HG03432 (cell line): ENCODE measurements around the gene AATF.

ENCODE experiments used
- ATAC-seq: cut with Tn5 transposase; IDR thresholded peaks from one replicate; pipeline ENCODE4 v1.9.1; 2021; ENCODE audit warnings: mild to moderate bottlenecking, moderate library complexity; ENCODE audit not compliant: unreplicated experiment

The AATF gene

DNA sequence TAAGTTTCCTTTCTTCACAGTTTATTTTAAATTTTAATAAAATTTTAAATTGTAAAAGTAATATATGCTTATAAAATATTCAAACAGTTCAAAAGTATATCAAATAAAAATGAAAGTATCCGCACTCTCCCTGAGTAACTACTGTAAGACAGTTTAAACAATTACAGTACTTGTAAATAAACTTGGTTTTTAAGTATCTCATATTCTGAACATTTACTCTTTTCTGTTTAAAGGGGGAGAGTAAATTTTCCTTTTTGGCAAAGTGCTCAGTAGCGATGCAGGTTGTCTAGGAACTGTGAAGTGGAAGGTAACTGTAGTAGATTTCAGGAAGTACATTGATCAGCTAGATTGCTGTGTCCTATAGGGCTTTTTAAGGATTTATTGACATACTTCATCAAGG, 28.8 kb downstream of the AATF start:
- no peak for ATAC-seq

DNA sequence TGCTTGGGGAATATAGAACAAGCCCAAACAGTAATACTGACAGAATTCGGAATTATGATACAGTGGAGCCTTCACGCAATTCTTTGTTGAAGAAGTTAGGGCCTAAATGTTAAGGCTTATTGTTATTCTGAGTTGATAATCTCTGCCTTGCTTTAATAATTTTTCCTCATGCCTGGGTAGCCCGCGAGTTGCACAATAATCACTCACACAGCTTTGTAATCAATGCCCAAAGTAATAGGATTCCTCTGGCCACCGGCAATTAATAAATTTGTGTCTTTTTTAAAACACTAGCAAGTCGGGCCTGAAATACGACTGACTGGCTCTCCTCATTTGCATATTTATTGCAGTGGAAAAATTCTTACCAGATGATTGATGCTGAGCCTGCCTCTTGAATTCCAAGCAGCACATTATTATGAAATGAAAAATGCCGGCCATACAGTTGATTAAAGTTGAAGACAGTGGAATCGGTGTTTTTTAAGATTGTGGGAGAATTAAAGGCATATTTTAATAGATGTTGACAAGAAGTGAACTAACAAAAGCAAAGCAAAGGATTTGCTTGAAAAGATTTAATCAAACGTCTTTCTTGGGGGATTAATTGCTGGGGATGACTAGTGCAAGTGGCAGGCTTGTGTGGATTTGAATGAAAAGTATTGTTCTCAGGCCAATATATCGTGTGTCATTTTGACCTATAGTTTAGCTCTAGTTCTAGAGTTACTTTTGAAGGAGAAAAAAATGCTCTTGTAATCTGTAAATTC, 30.2 kb downstream of the AATF start:
- ATAC-seq = no peak

DNA sequence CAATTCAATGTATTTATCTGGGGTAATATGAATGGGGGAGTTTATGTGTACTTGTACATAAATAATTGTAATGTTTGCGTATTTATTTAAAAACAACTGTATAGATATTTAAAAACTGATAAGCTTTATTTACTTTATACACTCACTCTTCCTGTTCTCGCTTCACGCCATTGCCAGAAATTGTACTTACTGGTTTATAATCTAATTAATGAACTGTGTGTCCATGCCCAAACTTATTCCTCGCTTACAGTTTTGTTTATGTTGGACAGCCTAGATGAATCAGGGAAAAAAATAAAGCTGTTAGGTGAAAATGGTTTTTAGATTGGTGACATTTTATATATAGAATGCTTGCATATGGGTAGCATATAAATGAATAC, 30.8 kb downstream of the AATF start:
- ATAC-seq = no peak

DNA sequence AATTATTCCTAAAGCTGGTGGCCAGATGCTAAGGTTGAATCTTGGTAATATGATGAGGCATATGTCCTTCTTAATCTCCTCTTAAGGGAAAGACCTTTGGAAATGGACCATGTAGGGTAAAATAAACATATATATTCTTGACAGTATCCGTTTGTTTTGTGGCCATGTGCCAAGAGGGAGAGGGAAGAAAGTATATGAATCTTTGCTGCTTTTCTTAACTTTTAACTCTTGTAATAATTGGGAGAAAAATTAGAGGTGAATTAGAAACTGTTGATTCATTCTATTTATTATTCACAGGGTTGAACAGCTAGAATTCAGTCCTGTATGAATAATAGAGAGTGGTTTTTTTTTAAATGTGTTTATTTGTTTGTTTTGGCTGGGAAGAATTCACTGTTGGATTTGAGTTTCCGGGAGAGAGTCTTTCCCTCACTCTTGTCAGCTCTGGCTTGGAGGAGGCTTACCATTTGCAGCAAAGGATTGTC, 31.6 kb downstream of the AATF start:
- no peak for ATAC-seq

DNA sequence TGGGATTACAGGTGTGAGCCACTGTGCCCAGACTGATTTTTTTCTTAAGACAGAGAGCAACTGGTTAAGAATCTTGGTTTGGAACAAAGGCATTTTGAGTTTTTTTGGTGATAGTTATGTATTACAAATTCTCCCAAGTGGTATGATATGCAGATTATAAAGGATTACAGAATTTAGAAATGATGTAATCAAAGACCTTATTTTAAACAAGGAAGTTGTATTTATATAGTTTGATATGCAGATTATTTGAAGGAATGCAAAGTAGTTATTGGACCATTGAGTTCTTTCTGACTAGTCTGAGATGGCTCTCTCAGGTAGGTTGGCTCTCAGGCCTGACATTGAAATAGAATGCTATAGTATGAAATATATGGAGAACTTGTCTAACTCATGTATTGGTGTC, 34.9 kb downstream of the AATF start:
- no peak for ATAC-seq

DNA sequence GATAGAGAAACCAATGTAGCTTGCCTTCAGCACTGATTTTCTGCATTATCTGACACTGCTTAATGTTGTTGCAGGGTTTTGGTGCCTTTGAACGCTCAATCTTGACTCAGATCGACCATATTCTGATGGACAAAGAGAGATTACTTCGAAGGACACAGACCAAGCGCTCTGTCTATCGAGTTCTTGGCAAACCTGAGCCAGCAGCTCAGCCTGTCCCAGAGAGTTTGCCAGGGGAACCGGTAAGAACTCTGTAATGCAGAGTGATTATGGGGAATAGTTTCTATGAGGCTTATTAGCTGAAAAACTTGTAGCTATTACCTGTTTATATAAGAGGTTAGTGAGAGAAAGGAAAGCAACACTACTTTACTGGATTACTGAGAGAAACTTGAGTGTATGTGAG, 40.4 kb downstream of the AATF start:
- no peak for ATAC-seq

DNA sequence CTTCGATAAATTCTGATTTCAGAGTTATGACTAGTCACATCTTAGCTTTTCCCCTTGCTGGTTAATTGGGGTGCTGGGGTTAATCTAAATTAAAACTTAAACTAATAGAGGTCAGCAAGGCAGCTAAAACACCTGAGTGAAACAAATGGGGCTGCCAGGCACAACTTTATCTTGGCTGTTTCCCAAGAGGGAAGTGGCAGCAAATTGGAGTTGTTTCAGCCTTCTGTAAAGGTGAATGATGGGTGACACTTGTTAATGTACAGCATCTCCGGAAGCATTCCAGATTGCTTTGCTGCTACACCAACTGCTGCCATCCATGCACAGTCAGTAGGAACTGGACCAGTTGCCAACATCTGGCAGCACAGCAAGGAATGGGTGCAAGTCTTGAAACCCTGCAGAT, 43.9 kb downstream of the AATF start:
- ATAC-seq = no peak

DNA sequence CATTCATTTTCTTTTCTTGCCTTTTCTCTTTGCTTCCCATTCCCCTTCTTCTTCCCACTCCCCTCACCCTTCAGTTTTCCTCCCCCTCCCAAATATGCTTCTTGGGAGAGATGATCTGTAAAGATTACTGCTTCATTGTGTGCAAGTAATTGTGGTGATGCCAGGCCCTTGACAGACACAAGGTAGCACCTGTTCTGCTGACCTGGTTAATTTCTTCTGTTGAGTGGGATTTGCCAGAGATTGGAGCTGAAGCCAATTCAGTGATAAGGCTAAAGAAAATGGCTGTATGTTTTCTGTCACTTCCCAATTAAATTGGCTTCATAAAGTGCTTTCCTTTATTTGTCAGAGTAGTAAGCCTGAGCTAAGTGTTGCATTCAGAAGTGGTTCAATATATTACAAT, 44.5 kb downstream of the AATF start:
- ATAC-seq = no peak

DNA sequence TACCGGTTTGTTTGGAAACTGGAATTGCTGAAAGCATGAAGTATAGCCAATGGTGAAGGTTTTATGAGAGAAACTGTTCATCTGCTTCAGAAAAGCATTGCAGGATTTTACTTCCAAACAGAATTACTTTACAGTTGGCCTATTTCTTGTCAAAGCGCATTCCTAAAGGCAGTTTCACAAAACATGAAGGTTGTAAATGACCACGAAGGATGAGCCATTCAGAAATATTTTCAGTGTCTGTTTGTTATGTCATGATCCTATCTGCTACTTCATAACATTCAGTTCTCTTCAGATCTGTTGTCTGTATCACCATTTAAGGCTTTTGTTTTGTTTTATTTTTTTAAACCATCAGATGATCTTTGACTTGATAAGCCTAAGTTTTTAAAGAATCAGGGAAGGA, 45.7 kb downstream of the AATF start:
- no peak for ATAC-seq

DNA sequence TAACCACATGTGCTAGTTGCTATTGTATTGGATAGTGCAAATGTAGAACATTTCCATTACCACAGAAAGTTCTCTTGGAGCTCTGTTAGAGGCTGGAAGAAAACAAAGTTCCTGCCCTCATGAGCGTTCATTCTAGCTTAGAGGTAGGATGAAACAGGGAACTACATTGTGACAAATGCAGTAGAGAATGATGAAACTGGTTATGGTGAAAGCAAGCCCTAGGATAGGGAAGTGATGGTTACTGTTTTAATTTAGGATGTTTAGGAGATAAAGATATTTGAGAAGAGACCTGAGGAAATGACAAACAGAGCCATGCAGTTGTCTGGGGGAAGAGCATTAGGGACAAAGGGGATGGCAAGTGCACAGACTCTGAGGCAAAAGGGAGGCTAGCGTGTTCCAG, 50.7 kb downstream of the AATF start:
- ATAC-seq = no peak

DNA sequence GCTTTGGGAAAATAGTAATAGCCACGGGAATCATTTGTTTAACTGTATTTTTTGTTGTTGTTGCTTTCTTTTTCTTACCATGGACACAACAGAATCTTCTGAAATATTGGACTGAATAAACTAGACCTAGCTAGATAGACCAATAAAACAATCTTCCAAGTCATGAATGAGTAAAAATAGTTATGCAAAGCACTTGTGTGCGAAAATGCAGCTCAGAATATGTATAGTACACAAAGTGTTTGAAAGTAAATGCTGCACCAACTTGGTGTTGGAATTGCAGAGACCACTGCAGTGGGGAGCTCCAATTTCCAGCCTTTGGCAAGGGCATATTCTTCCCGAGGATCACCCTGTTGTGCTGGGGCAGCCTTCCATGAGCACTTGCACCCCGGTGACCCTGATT, 68.0 kb downstream of the AATF start:
- ATAC-seq = no peak

DNA sequence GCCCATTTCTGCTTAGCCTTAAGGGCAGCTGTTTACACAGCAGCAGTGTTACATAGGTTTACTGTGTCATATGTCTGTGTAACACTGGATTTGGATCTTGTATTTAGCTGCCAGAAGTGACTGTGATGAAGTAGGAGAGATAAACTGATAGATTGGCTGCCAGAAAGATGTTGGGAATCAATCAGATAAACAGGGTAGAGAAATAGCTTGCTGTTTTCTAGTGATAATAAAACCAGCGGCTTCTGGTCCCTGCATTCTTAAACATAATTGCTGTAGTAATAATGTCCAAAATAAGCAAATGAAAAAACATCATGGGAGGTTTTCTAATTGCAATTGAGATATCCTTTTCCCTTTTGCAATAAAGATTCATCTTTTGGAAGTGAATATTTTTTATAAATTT, 68.7 kb downstream of the AATF start:
- ATAC-seq = no peak

DNA sequence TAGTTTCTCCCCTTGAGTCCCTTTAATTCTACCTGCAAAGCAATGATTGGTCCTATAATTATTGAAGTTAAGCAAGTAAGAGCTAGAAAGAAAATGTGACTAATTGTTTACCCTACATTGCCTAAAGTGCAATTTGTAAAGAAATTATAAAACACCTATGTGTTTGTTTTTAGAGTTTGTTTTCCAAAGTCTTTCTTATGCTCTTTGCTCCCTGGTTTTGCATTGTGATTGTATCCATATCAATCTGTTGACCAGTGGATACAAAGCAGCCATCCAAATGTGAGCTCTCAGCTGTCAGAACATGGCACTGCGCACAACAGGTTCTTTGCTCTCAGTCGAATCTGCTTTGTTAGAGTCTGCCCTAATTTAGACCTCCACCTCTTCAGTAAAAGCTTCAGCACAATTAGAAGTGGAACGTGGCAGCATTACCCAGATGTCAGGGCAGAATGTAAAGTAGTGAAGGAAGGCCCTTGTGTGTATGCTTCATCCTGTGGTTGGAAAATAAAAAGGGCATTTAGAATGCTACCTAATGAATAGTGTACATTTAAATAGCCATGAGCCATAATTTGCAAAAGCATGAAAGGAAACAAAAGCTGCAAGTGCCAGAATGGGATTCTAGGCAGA, 70.5 kb downstream of the AATF start:
- ATAC-seq = no peak

DNA sequence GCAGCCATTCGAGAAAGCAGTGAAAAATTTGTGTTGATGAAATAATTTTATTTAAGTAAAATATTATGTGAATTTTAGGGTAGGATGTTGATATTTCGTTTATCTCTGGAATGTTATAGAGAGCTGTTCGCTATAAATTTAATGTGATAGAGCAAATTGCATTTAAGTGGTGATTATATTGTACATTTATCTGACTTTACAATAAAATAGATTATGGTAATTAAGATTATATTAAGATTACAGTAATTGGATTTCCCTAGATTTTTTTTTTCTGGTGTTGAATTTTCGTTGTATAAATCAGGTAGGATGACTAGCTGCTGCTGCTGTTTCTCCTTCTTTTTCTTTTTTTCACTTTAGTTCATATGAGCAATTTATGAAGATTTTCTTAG, 71.0 kb downstream of the AATF start:
- ATAC-seq = no peak

DNA sequence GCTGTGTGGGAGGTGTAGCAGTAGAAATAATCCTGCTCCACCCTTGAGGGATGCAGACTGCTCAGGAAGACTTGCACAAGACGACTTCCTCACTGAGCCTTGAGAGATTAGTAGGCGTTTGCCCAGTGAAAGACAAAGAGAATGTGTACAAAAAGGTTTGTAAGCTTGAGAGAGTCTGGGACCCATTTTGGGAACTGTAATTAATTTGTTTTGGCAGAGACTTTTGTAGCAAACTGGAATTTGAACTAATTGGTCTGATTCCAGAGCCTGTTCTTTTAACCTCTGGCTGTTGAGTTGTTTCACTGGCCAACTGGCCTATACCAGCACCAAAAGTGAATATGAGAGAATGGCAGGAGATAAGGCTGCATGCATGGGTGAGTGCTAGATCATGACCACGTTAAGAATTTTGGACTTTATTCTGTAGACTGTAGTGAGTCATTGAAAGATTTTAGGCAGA, 75.5 kb downstream of the AATF start:
- ATAC-seq = no peak

DNA sequence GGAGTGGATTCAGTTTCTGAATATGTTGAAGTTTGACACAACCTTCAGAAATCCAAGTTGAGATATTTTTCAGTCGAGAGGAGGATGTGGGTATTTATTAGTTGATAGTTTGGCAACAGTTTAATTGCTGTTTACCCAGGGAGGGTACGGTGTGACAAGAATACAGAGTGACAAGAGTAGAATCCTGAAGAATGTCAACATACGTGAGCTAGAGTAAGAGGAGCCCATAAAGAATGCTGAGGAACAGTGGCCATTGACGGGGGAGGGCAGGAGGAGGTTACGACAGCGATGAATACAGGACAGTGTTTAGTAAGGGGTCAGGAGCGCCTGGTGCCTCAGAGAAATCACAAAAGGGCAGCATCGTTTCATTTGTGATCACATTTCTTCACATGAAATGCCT, 76.5 kb downstream of the AATF start:
- ATAC-seq = no peak

DNA sequence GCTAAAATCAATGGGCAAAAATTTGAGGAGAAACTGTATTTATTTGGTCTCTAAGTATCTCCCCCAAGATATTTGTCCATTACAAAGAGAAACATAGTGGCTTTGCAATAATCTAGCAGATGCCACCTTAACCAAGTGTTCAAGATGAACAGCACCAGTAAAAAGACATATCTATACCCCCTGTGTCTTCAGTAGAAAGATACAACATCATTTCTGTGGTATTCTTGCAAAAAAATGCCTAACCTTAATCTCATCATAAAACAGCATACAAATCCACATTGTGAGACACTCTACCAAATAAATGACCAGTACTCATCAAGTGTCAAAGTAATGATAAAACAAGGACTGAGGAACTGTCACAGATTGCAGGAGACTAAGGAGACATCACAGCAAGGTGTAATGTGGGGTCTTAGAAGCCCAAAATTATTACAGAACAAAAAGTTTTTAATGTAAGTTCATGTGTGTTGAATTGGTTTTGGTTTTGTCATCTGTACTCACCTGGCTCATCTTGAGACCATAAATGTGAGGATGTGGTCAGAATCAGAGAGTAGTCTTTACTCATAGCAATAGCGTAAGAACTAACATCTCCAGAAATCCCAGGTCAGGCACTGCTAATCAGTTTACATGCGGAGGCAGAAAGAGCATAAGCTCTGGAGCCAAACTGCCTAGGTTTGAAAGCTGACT, 77.2 kb downstream of the AATF start:
- ATAC-seq = peak; percentile 42

DNA sequence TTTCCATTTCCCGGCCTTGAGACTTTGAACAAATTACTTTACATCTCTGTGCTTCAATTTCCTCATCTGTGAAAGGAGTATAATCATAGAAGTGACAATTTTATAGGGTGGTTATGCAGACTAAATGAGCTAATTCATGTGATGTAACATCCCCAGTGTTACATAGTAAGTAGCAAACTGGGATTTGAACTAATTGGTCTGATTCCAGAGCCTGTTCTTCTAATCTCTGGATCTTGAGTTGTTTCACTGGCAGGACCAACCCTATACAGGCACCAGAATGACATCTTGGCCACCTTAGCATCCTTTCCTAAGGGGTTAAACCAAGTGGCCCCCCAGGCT, 77.7 kb downstream of the AATF start:
- no peak for ATAC-seq

DNA sequence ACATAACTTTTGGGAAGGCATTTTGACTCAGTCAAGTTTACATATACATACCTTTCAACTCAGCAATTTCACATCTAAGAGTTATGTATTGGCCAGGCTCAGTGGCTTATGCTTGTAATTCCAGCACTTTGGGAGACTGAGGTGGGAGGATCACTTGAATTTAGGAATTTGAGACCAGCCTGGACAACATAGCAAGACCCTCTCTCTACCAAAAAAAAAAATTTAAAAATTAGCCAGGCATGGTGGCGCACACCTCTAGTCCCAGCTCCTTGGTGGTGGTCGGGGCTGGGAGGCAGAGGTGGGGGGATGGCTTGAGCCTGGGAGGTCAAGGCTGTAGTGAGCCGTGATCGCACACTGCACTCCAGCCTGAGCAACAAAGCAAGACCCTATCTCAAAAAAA, 79.3 kb downstream of the AATF start:
- no peak for ATAC-seq

DNA sequence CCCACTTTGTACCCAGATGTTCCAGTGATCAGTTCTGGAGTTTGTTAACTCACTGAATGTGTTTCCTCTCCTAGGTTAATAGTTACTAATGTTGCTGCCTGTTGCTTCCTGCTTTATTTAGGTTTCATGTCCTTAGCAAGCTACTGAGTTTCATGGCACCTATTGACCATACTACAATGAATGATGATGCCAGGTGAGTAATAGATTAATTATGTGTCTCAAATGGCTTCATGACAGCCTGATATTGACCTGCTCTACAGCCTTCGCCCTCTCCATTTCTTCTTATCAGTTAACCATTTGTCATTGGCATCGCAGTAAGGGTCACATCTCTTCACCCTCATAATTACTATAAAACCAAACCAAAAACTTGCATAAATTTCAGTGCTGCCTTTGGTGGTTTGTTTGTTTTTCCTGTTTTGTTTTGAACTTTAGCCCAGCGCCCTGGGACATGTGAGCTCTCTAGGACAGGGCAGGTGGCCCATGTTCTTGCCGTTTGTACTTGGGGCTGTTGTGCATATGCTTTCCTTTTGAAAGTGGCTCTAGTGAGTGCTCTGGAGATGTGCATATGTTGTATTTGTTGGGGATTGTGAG, 82.8 kb downstream of the AATF start:
- no peak for ATAC-seq

DNA sequence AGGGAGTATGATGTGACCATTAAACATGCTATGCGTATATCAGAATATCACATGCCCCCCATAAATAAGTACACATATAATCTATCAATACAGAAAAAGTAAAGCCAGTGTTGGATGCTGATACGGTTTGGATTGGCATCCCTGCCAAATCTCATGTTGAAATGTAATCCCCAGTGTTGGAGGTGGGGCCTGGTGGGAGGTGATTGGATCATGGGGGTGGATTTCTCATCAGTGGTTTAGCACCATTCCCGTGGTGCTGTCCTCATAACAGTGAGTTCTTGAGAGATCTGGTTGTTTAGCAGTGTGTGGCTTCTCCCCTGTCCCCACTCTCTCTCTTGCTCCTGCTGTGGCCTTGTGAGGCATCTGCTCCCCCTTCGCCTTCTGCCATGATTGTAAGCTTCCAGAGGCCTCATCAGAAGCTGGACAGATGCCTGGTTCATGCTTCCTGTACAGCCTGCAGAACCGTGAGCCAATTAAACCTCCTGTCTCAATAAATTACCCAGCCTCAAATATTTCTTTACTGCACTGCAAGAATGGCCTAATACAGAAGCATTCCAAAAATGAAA, 88.9 kb downstream of the AATF start:
- ATAC-seq = no peak

DNA sequence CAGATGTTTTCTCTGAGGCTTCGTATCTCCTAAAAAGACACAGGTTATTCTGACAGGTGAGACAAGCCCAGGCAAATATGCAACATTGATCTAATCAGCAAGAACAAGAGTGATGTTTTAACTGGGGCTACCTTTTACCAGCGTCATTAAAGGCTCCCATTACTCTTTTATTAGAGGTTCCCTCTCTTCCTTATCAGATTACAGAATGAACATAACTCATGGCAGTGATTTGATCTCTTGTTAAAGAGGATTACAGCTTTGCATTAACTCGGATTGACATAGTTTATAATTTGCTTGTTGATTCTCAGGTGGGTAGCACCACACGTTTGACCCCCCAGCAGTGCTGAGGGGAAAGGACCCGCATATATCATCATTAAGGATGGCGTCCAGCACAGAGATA, 90.5 kb downstream of the AATF start:
- no peak for ATAC-seq
